ENCODE data around the gene CCDC69.

DNA sequence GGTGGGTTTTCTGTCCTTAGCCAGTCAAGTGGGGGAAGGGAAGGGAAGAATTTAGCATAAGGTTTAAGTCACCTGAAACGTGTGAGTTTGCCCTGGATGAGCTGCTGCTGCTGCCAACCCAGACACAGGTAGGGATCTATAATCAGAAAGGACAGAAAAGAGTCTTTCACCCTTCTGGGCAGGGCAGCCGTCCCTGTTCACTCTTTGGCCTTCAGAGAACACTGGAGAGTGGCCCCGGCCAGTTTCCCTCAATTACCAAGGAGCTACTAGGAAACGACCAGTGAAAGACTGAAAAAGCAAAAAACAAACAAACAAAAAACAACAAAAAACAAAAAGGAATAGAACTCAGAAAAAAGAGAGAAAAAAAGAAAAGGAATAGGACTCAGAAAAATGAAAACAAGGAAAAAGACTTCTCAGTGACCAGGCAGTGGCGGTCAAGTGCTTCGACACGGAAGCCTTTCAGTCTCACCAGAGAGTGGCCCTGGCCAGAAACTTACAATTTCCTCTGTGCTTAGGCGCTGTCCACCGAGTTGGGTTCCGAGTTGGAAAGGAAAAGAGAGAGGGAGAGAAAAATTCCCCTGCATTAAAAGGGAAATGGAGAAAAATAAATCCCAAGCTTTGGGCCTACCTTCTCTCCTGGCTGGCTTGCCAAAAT, 26.6 kb upstream of the CCDC69 start:
- no peak for TF ChIP-seq EZH2 (IDR thresholded peaks at IDR 0.05; ENCODE audit: borderline replicate concordance, insufficient read depth, low read depth, low read length, poor library complexity, severe bottlenecking)
- TF ChIP-seq, protein P1, sequence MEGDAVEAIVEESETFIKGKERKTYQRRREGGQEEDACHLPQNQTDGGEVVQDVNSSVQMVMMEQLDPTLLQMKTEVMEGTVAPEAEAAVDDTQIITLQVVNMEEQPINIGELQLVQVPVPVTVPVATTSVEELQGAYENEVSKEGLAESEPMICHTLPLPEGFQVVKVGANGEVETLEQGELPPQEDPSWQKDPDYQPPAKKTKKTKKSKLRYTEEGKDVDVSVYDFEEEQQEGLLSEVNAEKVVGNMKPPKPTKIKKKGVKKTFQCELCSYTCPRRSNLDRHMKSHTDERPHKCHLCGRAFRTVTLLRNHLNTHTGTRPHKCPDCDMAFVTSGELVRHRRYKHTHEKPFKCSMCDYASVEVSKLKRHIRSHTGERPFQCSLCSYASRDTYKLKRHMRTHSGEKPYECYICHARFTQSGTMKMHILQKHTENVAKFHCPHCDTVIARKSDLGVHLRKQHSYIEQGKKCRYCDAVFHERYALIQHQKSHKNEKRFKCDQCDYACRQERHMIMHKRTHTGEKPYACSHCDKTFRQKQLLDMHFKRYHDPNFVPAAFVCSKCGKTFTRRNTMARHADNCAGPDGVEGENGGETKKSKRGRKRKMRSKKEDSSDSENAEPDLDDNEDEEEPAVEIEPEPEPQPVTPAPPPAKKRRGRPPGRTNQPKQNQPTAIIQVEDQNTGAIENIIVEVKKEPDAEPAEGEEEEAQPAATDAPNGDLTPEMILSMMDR (IDR thresholded peaks at IDR 0.05) = no peak

Data from B cell (primary cell).